Left lung (tissue), 10 donors: ENCODE results near the gene ALDH8A1. TPM values are rescaled to one million over a fixed set of nuclear protein-coding genes. Genes with fewer than 3 reads are reported as not detected.

Experiments
- ATAC-seq: fragments of 200-7000 bp; cut with Tn5 transposase; one replicate; pipeline ENCODE4 v1.9.1; 2020; ENCODE audit warnings: moderate library complexity
- DNase-seq, 4 donors: peaks; one replicate each; pipeline ENCODE4 v3.0.0-alpha.2; 2013 to 2020
- H3K27ac ChIP-seq, 2 donors: fragments of 200-600 bp; sonication (generic) in 1 of 2; one replicate each; pipeline versions ENCODE4 v1.5.0 to v1.8.0; 2020 to 2021
- H3K27me3 ChIP-seq, 2 donors: fragments of 200-600 bp; sonication (generic) in 1 of 2; one replicate each; pipeline versions ENCODE4 v1.5.0 to v1.8.0; 2020 to 2021
- H3K36me3 ChIP-seq, 2 donors: fragments of 200-600 bp; sonication (generic) in 1 of 2; one replicate each; pipeline versions ENCODE4 v1.5.0 to v1.8.0; 2020 to 2021
- H3K4me1 ChIP-seq, 2 donors: fragments of 200-600 bp; one replicate each; pipeline ENCODE4 v1.8.0; 2021
- H3K4me3 ChIP-seq, 2 donors: fragments of 200-600 bp; sonication (generic) in 1 of 2; one replicate each; pipeline versions ENCODE4 v1.5.0 to v1.8.0; 2020 to 2021; ENCODE audit warnings: mild to moderate bottlenecking in 1 of 2
- H3K9me3 ChIP-seq, 2 donors: fragments of 200-600 bp; sonication (generic) in 1 of 2; one replicate each; pipeline versions ENCODE4 v1.5.0 to v1.8.0; 2020 to 2021
- CTCF ChIP-seq, 2 donors: fragments of 200-600 bp; sonication (generic) in 1 of 2; IDR thresholded peaks; one replicate each; pipeline versions ENCODE4 v1.5.0 to v1.8.0; 2021; ENCODE audit warnings: antibody characterized with exemption in 2 of 2
- intact Hi-C, 2 donors: fragments of 100-400 bp; cut with DNase I; formaldehyde crosslinking; loops; one replicate each; pipeline versions ENCODE4 v1.11.2 to v1.14.2; 2022
- polyA plus RNA-seq, 6 donors: library from polyadenylated mRNA; unstranded; fragments of 120-200 nt; gene quantifications; one replicate each; pipeline ENCODE4 v1.2.1, GENCODE V29; 2013; ENCODE audit not compliant: insufficient read length in 6 of 6
- total RNA-seq, 2 donors: library from RNA; stranded (reverse); fragmentation: NEBNext Ultra II Directional; extraction: Animal tissue kit (Norgen Biotek cat#: 25700); gene quantifications; one replicate each; pipeline ENCODE4 v1.2.1, GENCODE V29; 2021
- donor health status: DM: no; HTN: yes; CAD: no.
- donor health status: DM: no; HTN: no; CAD: no.

The ALDH8A1 gene
- total and polyA plus RNA-seq, 8 donors, result 0.80 to 2.4 (median 1.1) TPM

- intact Hi-C loops, result no loop called here
- no peak for TF ChIP-seq CTCF (IDR thresholded peaks at IDR 0.05)
- peaks cover 0 to 9% of the 10 kb centered on the region in 2 donors for H3K27me3 ChIP-seq
- no peaks in the 10 kb centered on the region for H3K36me3 ChIP-seq
- H3K9me3 ChIP-seq, result no peaks in the 10 kb centered on the region
- no peaks in the 10 kb centered on the region for H3K4me1 ChIP-seq
- H3K27ac ChIP-seq, result no peak overlapping the region
- no peak overlapping the region for H3K4me3 ChIP-seq
- DNase-seq, result no peak
- no peak for ATAC-seq
These were observed 66.6 kb downstream of the ALDH8A1 start for GRCh38 chr6:134883314-134883713.

DNA sequence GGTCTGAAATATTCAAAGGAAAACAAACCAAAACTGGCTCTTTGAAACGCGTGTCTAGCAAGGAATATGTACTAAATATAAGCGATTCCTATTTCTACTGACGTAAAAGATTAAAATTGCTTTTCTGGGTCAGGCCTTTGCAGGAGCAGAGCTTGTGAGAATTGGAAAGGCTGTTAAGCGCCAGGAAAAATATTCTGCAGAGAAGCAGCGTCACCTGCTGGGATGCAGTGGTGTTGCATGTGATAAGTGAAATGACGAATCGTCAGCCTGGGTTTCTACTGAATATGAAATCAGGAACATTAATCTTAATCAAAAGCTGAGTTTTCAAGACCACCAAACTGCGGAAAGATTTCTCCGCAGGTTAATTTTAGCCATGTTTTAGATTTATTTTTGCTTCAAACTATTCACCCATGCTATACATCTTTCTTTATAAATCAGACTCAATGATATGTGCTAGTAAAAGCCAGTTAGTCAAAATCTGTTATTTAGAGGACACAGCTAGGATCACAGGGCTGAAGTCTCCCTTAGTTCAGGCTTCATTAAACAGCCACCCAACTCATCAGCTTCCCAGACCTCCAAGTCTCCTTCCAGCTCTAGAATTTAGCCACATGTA lies 67.4 kb downstream of the ALDH8A1 start:
- intact Hi-C loops, result no loop called here
- ATAC-seq, result peak; percentile 91

GRCh38 chr6:134880487-134881190 lies 69.3 kb downstream of the ALDH8A1 start:
- peaks cover 0 to 9% of the 10 kb centered on the region in 2 donors for H3K27me3 ChIP-seq
- peak in 1 of 4 donors; percentile 5 for DNase-seq
- no peak for ATAC-seq
- no peaks in the 10 kb centered on the region for H3K4me1 ChIP-seq
- no peak overlapping the region for H3K4me3 ChIP-seq
- intact Hi-C loops, result no loop called here
- H3K9me3 ChIP-seq, result no peaks in the 10 kb centered on the region
- no peaks in the 10 kb centered on the region for H3K36me3 ChIP-seq
- TF ChIP-seq CTCF (IDR thresholded peaks at IDR 0.05), result no peak
- H3K27ac ChIP-seq, result no peak overlapping the region

More for the DNA sequence above, 67.4 kb downstream of the ALDH8A1 start:
- H3K27ac ChIP-seq, result no peak overlapping the region
- peak; percentile 52 to 83 for TF ChIP-seq CTCF (IDR thresholded peaks at IDR 0.05)
- no peaks in the 10 kb centered on the region for H3K36me3 ChIP-seq
- H3K9me3 ChIP-seq, result no peaks in the 10 kb centered on the region
- H3K27me3 ChIP-seq, result peaks cover 0 to 9% of the 10 kb centered on the region in 2 donors
- no peak overlapping the region for H3K4me3 ChIP-seq
- H3K4me1 ChIP-seq, result no peaks in the 10 kb centered on the region
- DNase-seq, result peak in 3 of 4 donors; percentile 41 to 79 (median 62)

DNA sequence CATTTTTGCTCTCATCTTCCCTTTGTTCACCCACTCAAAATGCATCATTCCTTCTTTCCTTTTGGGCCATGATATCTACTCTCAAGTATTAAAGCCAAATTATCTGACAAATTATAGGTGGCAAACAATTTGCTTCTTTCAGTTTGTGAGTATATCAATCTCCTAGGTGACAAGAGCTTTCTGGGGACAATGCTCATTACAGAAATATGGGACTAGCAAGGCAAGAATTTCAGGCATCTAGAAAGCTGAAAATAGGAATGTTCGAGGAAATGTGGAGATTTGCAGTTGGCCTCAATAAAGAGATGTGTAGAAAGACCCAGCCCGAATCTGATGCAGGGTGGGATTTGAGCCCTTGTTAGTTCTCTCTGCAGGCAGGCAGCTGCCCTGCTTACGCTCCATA lies 71.8 kb downstream of the ALDH8A1 start:
- DNase-seq (no peak), ATAC-seq (no peak)
- Histone ChIP-seq H3K27me3 (peaks cover 0 to 2% of the 10 kb centered on the region in 2 donors), H3K9me3 (no peaks in the 10 kb centered on the region), H3K4me3 (no peak overlapping the region), H3K4me1 (no peaks in the 10 kb centered on the region), H3K36me3 (no peaks in the 10 kb centered on the region), H3K27ac (no peak overlapping the region)
- TF ChIP-seq CTCF (IDR thresholded peaks at IDR 0.05), result no peak
- intact Hi-C loops, result no loop called here

GRCh38 chr6:134875367-134875766 lies 74.5 kb downstream of the ALDH8A1 start:
- Histone ChIP-seq H3K4me1 (no peaks in the 10 kb centered on the region), H3K36me3 (no peaks in the 10 kb centered on the region), H3K9me3 (no peaks in the 10 kb centered on the region), H3K4me3 (no peak overlapping the region), H3K27me3 (no peaks in the 10 kb centered on the region), H3K27ac (no peak overlapping the region)
- DNase-seq (no peak), ATAC-seq (no peak)
- intact Hi-C loops, result no loop called here
- no peak for TF ChIP-seq CTCF (IDR thresholded peaks at IDR 0.05)
